SHP77 treated with DMSO at 0.1 percent for 48 hours (cell line): ENCODE results near the gene TFEB.

ENCODE experiments used
- DNase-seq: peaks from one replicate; lab custom pipeline; 2025; lab: John Stamatoyannopoulos, UW

TFEB gene

DNA sequence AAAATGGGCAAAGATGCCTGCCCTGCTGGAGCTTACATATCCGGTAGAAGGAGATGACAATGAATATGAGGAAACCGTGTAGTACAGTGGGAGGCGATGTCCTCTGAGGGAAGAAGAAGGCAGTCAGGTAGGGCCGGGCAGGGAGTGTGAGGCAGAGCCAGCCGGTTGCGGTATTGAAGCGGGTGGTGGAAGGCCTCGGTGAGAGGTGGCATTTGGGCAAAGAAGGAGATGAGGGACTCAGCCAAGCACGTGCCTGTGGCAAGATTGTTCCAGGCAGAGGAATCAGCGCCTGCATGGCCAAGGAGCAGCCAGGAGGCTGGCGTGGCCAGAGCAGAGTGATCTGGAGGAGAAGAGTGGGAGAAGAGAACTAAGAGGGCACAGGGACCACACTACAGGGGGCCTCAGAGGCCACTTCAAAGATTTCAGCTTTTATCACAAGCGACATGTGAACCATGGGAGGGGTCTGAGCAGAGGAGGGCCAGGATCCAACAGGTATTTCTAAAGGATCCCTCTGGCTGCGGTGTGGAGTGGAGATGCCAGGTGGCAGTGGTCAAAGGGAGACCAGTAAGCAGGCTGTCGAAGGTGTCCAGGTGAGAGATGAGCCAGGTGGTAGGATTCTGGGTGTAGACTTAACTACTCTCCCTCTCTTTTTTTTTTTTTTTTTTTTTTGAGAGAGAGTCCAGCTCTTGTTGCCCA is 83.3 kb downstream of the TFEB start:
- no peak for DNase-seq

- no peak for DNase-seq
Measured at GRCh38 chr6:41651246-41651961, 84.0 kb downstream of the TFEB start.

- no peak for DNase-seq
Measured at GRCh38 chr6:41650120-41650519, 85.3 kb downstream of the TFEB start.

- DNase-seq, result no peak
Measured at GRCh38 chr6:41649596-41649995, 85.8 kb downstream of the TFEB start.

DNA sequence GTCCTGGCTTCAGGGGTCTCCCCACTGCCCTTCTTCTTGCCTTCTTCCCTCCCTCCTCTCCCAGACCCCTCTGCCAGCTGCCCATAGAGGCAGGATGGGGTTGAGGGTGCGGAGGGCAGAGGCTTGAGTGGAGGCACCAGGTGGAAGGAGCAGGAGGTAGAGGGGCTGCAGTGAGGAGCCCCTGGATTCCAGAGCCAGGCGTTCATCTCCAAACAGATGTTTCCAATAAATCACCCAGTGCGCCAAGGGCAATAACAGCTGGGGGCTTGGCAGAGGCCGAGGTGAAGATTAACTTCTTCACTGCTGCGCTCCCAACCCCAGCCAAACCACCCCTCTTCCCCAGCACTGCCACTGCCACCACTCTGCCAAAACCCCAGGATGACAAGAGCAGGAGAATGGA is 86.5 kb downstream of the TFEB start:
- no peak for DNase-seq

GRCh38 chr6:41648070-41648585 is 87.3 kb downstream of the TFEB start:
- no peak for DNase-seq

- no peak for DNase-seq
Measured at GRCh38 chr6:41647061-41647511, 88.3 kb downstream of the TFEB start.

GRCh38 chr6:41646026-41646795 is 89.2 kb downstream of the TFEB start:
- no peak for DNase-seq

- no peak for DNase-seq
Measured at GRCh38 chr6:41645007-41645618, 90.3 kb downstream of the TFEB start.

DNA sequence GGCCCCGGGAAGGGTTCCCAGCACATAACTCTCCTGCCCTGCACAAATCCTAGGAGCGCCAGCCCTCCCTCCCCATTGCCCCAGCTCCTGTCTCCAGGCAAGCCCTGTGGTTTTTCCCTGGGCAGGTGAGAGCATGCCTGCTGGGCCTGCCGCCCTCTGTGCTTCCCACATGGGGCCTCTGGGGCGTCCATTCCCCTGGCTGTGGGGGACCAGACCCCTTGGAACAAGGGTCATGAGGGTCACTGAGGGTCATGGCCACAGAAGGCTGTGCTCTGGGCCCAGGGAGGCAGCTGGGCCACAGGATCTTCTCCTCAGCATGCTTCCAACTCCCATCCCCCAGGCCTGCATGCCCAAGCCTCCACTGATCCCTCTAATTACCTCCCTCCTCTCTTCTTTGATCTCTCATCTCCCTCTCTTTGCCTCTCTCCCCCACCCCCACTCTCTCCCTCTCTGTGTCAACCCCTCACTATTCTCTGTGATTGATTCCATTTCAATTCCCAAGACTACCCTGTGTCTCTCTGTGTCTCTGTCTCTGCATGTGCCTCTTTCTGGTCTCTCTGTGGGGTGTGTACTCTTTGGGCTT is 91.0 kb downstream of the TFEB start:
- no peak for DNase-seq

DNA sequence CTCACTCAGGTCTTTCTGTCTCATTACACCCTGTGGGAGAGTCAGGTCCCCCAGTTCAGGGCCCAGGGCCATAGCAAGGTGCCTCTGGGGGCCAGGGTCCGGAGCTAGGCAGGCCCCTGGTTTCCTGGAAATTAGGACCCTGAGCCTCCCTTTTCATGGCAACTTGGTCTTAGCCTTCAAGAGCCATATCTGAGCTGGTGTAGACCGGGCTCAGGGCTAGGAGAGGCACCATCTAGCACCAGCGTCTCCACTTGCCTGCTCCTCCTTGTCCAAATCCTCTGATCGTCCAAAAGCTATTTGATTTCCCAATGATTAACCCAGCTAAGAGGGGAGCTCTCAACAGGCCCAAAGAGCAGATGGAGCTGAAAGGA is 91.5 kb downstream of the TFEB start:
- DNase-seq, result no peak

DNA sequence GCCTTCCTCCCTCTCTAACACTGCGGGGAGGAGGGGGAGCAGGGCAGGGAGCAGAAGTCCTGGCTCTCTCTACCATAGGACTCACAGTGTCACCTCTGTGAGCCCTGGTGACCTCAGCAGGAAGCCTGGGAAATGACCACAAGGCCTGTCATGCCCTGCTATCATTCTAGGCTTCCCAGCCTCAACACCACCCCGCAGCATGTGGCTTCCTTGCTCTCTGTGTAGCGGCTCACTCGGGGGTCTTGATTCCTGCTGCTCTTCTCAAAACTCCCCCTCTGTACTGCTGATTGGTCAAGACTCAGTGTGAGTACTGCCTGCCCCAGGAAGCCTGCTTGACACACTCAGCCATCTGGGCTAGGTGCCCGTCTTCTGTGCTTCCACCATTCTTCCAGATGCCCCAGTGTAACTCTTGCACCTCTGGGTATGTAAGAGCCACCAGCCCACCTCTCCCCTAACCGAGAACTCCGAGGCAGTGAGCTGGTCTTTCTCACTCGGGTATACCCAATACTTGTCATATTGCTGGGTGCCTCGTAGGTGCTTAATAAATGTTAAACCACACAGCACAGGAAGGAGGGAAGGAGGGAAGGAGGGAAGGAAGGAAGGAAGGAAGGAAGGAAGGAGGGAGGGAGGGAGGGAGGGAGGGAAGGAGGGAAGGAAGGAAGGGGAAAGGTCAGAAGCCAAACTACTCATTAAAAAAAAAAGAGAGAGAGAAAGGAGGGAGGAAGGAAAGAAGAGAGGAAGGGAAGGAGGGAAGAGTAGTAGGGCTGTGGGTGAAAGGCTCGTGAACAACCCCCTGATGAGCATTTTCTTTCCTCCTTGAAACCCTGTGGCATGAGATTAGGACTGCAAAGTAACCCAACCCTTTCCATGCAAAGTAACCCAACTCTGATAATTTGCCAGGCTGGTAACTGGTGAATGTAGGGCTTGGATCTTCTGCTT is 92.2 kb downstream of the TFEB start:
- DNase-seq, result no peak

DNA sequence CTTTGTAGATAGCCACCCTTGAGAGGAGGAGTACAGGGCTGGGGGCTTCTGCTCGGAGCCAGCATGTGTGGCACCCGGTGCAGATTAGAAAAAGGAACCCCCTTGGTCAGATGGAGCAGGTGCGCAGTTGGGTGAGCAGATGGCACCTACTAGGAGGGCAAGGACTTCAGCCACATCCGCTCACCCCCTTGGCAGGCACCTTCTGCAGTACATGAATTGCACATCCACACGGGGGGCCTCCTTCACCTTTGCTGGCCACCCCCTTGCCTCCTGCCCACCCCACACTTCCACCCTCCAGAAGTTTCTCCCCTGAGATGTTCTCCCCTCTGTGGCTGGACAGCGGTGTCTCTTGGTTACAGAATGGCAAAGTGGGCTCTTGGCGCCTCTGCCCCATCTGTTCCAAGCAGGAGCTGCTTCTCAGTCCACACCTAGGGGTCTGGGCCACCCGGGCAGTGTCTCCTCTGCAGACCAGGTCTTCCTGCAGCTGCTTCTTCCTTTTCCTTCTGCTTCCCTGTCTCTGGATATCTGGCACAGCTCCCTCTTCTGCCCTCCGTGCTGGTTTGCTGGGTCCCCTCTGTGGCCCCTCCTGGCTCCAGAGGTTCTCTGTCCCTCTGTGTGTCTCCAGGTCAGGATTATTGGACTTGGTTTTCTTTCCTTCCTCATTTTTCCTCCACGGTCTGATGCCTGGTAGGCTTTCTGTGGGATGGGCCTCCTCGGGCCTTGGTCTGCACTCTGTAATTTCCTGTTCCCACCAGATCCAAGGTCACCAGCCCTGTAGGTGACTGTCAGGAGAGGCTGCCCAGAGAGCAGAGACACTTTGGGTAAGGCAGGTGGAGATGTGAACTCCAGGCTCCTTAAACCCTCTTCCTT is 93.1 kb downstream of the TFEB start:
- no peak for DNase-seq

GRCh38 chr6:41641352-41641925 is 94.0 kb downstream of the TFEB start:
- DNase-seq, result no peak

GRCh38 chr6:41640426-41640825 is 95.0 kb downstream of the TFEB start:
- no peak for DNase-seq

DNA sequence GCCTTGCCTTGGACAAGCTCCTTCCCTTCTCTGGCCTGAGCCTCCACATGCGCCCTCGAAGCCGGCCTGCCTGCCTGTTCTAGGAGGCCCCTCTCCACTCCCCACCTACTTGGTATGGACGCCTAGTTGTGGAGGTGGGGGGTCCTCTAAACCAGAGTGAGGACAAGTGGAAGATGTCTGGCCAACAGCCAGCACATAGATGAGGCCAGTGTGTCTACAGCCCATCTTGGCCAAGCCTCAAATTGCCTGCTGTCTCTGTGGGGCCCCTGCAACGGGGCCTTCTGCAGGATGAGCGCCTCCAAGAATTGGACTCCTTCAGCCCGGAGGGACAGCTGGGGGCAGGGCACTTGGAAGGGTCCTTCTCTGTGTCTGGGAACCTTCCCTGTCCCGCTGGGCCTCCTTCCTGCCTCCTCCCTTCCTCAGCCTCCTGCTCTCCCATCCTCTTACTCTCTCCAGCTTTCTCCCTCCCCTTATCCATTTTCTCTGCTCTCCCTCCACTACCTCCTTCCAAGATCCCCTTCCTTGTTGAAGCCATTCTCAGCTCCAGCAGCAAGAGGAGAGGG is 95.5 kb downstream of the TFEB start:
- no peak for DNase-seq

DNA sequence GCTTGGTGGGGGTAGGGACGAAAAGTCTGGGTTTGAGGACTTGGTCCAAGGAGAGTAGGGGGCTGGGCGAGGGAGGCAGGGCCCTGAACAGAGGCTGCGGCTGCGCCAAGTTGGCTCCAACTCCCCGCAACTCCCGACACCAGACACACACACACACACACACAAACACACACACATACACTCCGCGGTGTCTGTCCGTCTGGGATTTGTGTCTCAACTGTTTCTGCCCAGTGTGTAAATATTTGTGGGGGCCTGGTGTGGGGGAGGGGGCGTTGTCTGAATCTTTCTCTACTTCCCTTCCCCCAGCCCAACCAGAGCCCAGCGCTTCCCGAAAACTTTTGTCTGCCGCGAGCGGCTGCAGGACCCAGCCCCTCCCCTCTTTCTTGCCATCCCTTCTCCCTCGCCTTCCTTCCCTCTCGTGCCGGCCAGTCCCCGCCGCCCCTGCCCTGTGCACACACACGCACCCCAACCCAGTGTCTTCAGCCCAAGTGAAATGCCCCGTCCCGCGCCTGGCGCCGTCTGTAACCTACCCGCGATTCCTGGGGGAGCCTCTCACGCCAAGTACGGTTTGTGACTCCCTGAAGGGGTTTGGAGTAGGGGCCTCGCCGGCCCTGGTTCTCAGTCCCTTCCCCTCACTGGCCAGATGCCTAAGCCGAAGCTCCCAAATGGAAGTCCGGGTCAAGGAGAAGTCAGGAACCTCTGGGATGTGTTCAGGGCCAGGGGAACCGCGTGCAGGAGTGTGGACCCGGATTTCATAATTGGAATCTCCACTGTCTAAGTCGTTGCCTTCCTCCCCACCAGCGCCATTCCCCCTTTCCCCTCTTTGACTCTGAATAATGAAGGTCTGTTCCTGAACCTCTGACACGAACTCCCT is 96.2 kb downstream of the TFEB start:
- no peak for DNase-seq
